PC-9 (cell line): ENCODE measurements around the gene SPEF1. TPM values are rescaled to one million over a fixed set of nuclear protein-coding genes. Genes with fewer than 3 reads are reported as not detected.

Experiments used
- BruUV-seq: library from RNA; stranded (reverse); fragments of 400-500 nt; replicated peaks from 2 replicates; lab custom pipeline; 2021; lab: Mats Ljungman, UMichigan
- CTCF ChIA-PET: fragments of 300-600 bp; sonication (Branson Sonifier 250); formaldehyde crosslinking; loops from one replicate; lab custom pipeline; 2022; ENCODE audit warnings: antibody characterized with exemption; lab: Charles Lee
- POLR2A ChIA-PET: fragments of 300-600 bp; sonication (Branson Sonifier 250); formaldehyde crosslinking; loops from one replicate; lab custom pipeline; 2022; ENCODE audit warnings: antibody characterized with exemption; ENCODE audit not compliant: unreplicated experiment; lab: Charles Lee
- DNase-seq, 2 experiments: peaks; one replicate each; pipeline versions ENCODE4 v3.0.0 to v3.0.0-alpha.2; 2015 to 2022; ENCODE audit warnings: mixed read lengths in 1 of 2
- H2AFZ ChIP-seq: fragments of 200-600 bp; sonication (generic); 2 replicates; pipeline ENCODE4 v1.8.1; 2017; ENCODE audit warnings: antibody characterized with exemption
- H3F3A ChIP-seq: fragments of 200-600 bp; sonication (generic); 2 replicates; pipeline ENCODE4 v1.8.1; 2017; ENCODE audit warnings: antibody characterized with exemption, mild to moderate bottlenecking, low read depth; ENCODE audit not compliant: insufficient read depth
- H3K27ac ChIP-seq: fragments of 200-600 bp; sonication (generic); 2 replicates; pipeline ENCODE4 v1.6.1; 2016; ENCODE audit warnings: mixed run types
- H3K27me3 ChIP-seq: fragments of 200-600 bp; sonication (generic); 2 replicates; pipeline ENCODE4 v1.6.1; 2016; ENCODE audit warnings: low read depth, mixed run types; ENCODE audit not compliant: insufficient read depth
- H3K36me3 ChIP-seq: fragments of 200-600 bp; sonication (generic); 2 replicates; pipeline ENCODE4 v1.6.1; 2016; ENCODE audit warnings: low read depth, mixed run types
- H3K4me1 ChIP-seq: fragments of 200-600 bp; sonication (generic); replicated peaks from 2 replicates; pipeline ENCODE4 v1.6.1; 2016; ENCODE audit warnings: mixed run types; ENCODE audit not compliant: insufficient read depth
- H3K4me2 ChIP-seq: fragments of 200-600 bp; sonication (generic); 2 replicates; pipeline ENCODE4 v1.6.1; 2017; ENCODE audit warnings: mixed run types
- H3K4me3 ChIP-seq: fragments of 200-600 bp; sonication (generic); 2 replicates; pipeline ENCODE4 v1.6.1; 2016; ENCODE audit warnings: mixed run types
- H3K79me2 ChIP-seq: fragments of 200-600 bp; sonication (generic); 2 replicates; pipeline ENCODE4 v1.6.1; 2017; ENCODE audit warnings: low read depth, mixed run types
- H3K9me2 ChIP-seq: fragments of 200-600 bp; sonication (generic); 2 replicates; pipeline ENCODE4 v1.8.1; 2017; ENCODE audit warnings: mild to moderate bottlenecking; ENCODE audit not compliant: insufficient read depth
- H3K9me3 ChIP-seq: fragments of 200-600 bp; sonication (generic); 2 replicates; pipeline ENCODE4 v1.8.1; 2016; ENCODE audit warnings: low read depth; ENCODE audit not compliant: insufficient read depth
- H4K20me1 ChIP-seq: fragments of 200-600 bp; sonication (generic); 2 replicates; pipeline ENCODE4 v1.8.1; 2017; ENCODE audit not compliant: insufficient read depth
- CTCF ChIP-seq: fragments of 200-600 bp; sonication (generic); conservative IDR thresholded peaks from 2 replicates; pipeline ENCODE4 v1.6.1; 2017; ENCODE audit warnings: mixed run types, antibody characterized with exemption, mild to moderate bottlenecking, moderate library complexity
- EZH2 ChIP-seq: fragments of 200-600 bp; sonication (generic); IDR thresholded peaks from 2 replicates; pipeline ENCODE4 v1.8.0; 2017; ENCODE audit warnings: antibody characterized with exemption, low read depth
- intact Hi-C: fragments of 100-400 bp; cut with micrococcal nuclease; formaldehyde crosslinking; loops from one replicate; pipeline ENCODE4 v1.10.0; 2022; ENCODE audit not compliant: unreplicated experiment
- total RNA-seq: library from RNA; stranded (reverse); gene quantifications from 2 replicates; pipeline ENCODE4 v1.2.3, GENCODE V29; 2021

SPEF1 gene
- total RNA-seq, 1 experiment from 2014 or later = 2.6 TPM

GRCh38 chr20:3758566-3758965, 22.7 kb downstream of the SPEF1 start:
- BruUV-seq = no TSS peak

GRCh38 chr20:3757268-3757667, 24.0 kb downstream of the SPEF1 start:
- no peaks in the 10 kb centered on the region for H3K36me3 ChIP-seq

More at GRCh38 chr20:3758566-3758965, 22.7 kb downstream of the SPEF1 start:
- Histone ChIP-seq H3F3A (no peaks in the 10 kb centered on the region), H3K9me2 (no peaks in the 10 kb centered on the region), H2AFZ (no peak overlapping the region), H3K27me3 (no peaks in the 10 kb centered on the region), H4K20me1 (no peaks in the 10 kb centered on the region; the same call in 1 of the 2 replicates), H3K4me3 (no peak overlapping the region), H3K4me2 (no peak overlapping the region), H3K36me3 (no peaks in the 10 kb centered on the region), H3K9me3 (no peaks in the 10 kb centered on the region), H3K27ac (no peak overlapping the region), H3K4me1 (no peaks in the 10 kb centered on the region), H3K79me2 (no peaks in the 10 kb centered on the region)
- DNase-seq = no peak
- TF ChIP-seq CTCF = no peak
- TF ChIP-seq EZH2 = no peak
- intact Hi-C loops = no loop called here
- POLR2A ChIA-PET = no interaction called here
- CTCF ChIA-PET = no interaction called here

GRCh38 chr20:3755814-3756480, 25.3 kb downstream of the SPEF1 start:
- TF ChIP-seq CTCF = no peak
- TF ChIP-seq EZH2 = no peak
- Histone ChIP-seq H3K4me1 (no peaks in the 10 kb centered on the region), H3F3A (no peaks in the 10 kb centered on the region), H3K27me3 (no peaks in the 10 kb centered on the region), H3K9me2 (no peaks in the 10 kb centered on the region), H3K27ac (no peak overlapping the region), H3K4me2 (no peak overlapping the region), H3K9me3 (no peaks in the 10 kb centered on the region), H3K36me3 (no peaks in the 10 kb centered on the region), H3K4me3 (no peak overlapping the region), H3K79me2 (no peaks in the 10 kb centered on the region), H2AFZ (no peak overlapping the region), H4K20me1 (no peaks in the 10 kb centered on the region)
- BruUV-seq = no TSS peak
- CTCF ChIA-PET = interaction anchor here (1.2 kb wide), 1 partner anchor 12 kb away, joined by 4 read pairs; no protein-coding TSS in a partner anchor
- DNase-seq = no peak
- intact Hi-C loops = no loop called here
- POLR2A ChIA-PET = no interaction called here

More at GRCh38 chr20:3757268-3757667, 24.0 kb downstream of the SPEF1 start:
- CTCF ChIA-PET = no interaction called here
- H3K4me2 ChIP-seq = no peak overlapping the region
- POLR2A ChIA-PET = interaction anchor here (0.8 kb wide), 1 partner anchor 1361 kb away, joined by 3 read pairs; no protein-coding TSS in a partner anchor
- H3K9me3 ChIP-seq = no peaks in the 10 kb centered on the region
- no peaks in the 10 kb centered on the region for H3K27me3 ChIP-seq
- H3K4me1 ChIP-seq = no peaks in the 10 kb centered on the region
- intact Hi-C loops = no loop called here
- H2AFZ ChIP-seq = no peak overlapping the region
- H3K4me3 ChIP-seq = no peak overlapping the region
- H3K27ac ChIP-seq = no peak overlapping the region
- H3F3A ChIP-seq = no peaks in the 10 kb centered on the region
- no peak for TF ChIP-seq CTCF
- no peak for TF ChIP-seq EZH2
- no peaks in the 10 kb centered on the region; the same call in 1 of the 2 replicates for H4K20me1 ChIP-seq
- DNase-seq = no peak
- H3K79me2 ChIP-seq = no peaks in the 10 kb centered on the region
- BruUV-seq = no TSS peak
- H3K9me2 ChIP-seq = no peaks in the 10 kb centered on the region
